Measurements from ENCODE around the gene DXO.

Gene DXO

DNA sequence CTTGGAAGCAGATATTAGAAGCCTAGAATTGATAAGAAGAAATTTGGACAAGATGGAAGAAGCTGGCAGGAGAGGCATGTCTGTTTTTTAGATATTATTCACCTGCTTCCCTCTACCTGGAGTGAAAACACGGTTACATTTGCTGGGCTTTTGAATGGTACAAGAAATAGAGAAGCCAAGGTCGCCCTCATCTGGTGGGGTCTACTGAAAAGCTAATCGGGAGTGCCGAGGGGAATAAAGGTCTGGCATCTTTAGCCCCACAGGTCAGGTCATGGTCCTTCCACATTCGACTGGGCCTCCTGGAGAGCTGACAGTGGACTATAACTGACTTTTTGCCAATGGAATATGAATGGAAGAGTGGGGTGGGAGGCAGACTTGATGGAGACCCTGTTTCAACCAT is 49.0 kb downstream of the DXO start:
- DNase-seq = peak; percentile 20

DNA sequence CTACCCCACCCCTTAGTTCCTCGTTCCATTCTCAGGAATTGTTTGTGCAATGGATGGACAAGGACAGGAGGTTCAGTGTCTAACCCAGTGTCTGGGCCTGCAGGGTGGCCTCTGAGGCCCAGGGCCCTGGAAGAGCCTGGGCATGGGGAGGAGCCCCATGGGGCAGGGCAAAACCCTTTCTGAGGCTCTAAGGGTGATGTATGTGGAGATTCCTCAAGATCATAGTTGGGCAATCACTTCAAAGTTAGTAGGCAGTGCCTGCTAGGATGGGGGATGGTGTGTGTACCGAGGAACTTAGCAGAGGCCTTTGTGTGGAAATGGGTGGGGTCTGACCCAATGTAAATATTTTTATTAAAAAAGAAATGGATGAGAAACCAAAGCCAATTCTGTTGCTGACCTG is 51.1 kb downstream of the DXO start:
- no peak for DNase-seq

All from kidney glomerular epithelial cell (primary cell).